ENCODE results near the gene KCNA3.

The KCNA3 gene

DNA sequence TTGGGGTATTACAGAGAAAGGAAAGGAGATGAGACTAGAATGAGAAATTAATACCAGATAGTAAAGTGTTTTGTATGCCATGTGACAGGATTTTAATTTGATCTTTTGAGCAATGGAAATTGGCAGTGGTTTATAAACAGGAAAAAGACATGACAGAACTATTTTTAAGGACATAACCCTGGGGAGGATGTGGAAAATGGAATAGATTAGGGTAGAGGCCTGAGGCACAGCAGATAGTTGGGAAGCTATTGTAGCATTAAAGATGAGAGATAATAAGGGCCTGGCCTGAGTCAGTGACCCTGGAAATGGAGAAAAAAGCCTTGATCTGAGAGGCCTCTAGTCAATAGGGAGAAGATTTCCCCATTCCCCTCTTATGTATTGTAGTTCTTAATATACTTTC, 22.1 kb upstream of the KCNA3 start (continued):
- TF ChIP-seq, protein P1, sequence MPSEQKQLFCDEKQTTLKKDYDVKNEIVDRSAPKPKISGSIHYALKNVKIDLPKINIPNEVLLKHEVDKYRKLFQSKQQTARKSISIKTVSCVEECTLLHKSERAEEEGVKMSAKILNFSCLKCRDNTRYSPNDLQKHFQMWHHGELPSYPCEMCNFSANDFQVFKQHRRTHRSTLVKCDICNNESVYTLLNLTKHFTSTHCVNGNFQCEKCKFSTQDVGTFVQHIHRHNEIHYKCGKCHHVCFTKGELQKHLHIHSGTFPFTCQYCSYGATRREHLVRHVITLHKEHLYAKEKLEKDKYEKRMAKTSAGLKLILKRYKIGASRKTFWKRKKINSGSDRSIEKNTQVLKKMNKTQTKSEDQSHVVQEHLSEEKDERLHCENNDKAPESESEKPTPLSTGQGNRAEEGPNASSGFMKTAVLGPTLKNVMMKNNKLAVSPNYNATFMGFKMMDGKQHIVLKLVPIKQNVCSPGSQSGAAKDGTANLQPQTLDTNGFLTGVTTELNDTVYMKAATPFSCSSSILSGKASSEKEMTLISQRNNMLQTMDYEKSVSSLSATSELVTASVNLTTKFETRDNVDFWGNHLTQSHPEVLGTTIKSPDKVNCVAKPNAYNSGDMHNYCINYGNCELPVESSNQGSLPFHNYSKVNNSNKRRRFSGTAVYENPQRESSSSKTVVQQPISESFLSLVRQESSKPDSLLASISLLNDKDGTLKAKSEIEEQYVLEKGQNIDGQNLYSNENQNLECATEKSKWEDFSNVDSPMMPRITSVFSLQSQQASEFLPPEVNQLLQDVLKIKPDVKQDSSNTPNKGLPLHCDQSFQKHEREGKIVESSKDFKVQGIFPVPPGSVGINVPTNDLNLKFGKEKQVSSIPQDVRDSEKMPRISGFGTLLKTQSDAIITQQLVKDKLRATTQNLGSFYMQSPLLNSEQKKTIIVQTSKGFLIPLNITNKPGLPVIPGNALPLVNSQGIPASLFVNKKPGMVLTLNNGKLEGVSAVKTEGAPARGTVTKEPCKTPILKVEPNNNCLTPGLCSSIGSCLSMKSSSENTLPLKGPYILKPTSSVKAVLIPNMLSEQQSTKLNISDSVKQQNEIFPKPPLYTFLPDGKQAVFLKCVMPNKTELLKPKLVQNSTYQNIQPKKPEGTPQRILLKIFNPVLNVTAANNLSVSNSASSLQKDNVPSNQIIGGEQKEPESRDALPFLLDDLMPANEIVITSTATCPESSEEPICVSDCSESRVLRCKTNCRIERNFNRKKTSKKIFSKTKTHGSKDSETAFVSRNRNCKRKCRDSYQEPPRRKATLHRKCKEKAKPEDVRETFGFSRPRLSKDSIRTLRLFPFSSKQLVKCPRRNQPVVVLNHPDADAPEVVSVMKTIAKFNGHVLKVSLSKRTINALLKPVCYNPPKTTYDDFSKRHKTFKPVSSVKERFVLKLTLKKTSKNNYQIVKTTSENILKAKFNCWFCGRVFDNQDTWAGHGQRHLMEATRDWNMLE (tag by site-specific recombination; conservative IDR thresholded peaks at IDR 0.05; ENCODE audit: low read depth) = no peak
- TF ChIP-seq ZNF10 (tag by site-specific recombination; IDR thresholded peaks at IDR 0.05) = no peak
- TF ChIP-seq ZNF791 (tag by site-specific recombination; IDR thresholded peaks at IDR 0.05) = no peak

DNA sequence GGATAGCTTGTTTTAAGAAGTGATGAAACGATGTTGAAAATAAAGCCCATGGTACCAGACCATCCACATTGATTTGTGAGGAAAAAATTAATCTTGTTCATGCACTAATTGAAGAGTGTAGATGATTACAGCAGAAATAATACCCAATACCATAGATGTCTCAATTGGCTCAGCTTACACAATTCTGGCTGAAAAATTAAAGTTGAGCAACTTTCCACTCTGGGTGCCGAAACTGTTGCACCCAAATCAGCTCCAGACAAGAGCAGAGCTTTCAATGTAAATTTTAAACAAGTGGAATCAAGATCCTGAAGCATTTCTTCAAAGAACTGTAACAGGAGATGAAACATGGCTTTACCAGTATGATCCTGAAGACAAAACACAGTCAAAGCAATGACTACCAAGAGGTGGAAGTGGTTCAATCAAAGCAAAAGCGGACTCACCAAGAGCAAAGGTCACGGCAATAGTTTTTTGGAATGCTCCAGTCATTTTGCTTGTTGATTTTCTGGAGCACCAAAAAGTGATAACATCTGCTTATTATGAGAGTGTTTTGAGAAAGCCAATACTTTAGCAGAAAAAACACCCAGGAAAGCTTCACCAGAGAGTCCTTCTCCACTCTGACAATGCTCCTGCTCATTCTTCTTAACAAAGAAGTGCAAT, 16.1 kb upstream of the KCNA3 start:
- CTCF ChIA-PET = interaction anchor here (0.6 kb wide), 1 partner anchor 507 kb away, joined by 3 read pairs; no protein-coding TSS in a partner anchor
- H3K9me3 ChIP-seq (ENCODE audit: control insufficient read depth, insufficient read depth, low read depth, low read length) = no peaks in the 10 kb centered on the region
- no peaks in the 10 kb centered on the region for H3K4me1 ChIP-seq (ENCODE audit: control insufficient read depth, insufficient read depth, low read length)
- TF ChIP-seq, protein P2, sequence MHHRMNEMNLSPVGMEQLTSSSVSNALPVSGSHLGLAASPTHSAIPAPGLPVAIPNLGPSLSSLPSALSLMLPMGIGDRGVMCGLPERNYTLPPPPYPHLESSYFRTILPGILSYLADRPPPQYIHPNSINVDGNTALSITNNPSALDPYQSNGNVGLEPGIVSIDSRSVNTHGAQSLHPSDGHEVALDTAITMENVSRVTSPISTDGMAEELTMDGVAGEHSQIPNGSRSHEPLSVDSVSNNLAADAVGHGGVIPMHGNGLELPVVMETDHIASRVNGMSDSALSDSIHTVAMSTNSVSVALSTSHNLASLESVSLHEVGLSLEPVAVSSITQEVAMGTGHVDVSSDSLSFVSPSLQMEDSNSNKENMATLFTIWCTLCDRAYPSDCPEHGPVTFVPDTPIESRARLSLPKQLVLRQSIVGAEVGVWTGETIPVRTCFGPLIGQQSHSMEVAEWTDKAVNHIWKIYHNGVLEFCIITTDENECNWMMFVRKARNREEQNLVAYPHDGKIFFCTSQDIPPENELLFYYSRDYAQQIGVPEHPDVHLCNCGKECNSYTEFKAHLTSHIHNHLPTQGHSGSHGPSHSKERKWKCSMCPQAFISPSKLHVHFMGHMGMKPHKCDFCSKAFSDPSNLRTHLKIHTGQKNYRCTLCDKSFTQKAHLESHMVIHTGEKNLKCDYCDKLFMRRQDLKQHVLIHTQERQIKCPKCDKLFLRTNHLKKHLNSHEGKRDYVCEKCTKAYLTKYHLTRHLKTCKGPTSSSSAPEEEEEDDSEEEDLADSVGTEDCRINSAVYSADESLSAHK (tag by site-specific recombination; IDR thresholded peaks at IDR 0.05) = no peak
- TF ChIP-seq ZNF785 (tag by site-specific recombination; IDR thresholded peaks at IDR 0.05) = no peak
- TF ChIP-seq SP2 (tag by site-specific recombination; IDR thresholded peaks at IDR 0.05) = no peak
- TF ChIP-seq ZNF335 (tag by site-specific recombination; conservative IDR thresholded peaks at IDR 0.05) = no peak
- no peak for TF ChIP-seq ZNF837 (tag by site-specific recombination; IDR thresholded peaks at IDR 0.05)
- TF ChIP-seq, protein P3, sequence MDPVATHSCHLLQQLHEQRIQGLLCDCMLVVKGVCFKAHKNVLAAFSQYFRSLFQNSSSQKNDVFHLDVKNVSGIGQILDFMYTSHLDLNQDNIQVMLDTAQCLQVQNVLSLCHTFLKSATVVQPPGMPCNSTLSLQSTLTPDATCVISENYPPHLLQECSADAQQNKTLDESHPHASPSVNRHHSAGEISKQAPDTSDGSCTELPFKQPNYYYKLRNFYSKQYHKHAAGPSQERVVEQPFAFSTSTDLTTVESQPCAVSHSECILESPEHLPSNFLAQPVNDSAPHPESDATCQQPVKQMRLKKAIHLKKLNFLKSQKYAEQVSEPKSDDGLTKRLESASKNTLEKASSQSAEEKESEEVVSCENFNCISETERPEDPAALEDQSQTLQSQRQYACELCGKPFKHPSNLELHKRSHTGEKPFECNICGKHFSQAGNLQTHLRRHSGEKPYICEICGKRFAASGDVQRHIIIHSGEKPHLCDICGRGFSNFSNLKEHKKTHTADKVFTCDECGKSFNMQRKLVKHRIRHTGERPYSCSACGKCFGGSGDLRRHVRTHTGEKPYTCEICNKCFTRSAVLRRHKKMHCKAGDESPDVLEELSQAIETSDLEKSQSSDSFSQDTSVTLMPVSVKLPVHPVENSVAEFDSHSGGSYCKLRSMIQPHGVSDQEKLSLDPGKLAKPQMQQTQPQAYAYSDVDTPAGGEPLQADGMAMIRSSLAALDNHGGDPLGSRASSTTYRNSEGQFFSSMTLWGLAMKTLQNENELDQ (tag by site-specific recombination; IDR thresholded peaks at IDR 0.05; ENCODE audit: low read depth) = no peak
- no peak for TF ChIP-seq ZNF777 (tag by site-specific recombination; IDR thresholded peaks at IDR 0.05; ENCODE audit: borderline replicate concordance)
- TF ChIP-seq SCRT1 (tag by site-specific recombination; IDR thresholded peaks at IDR 0.05; ENCODE audit: borderline replicate concordance) = no peak
- no peak for TF ChIP-seq KLF8 (tag by site-specific recombination; IDR thresholded peaks at IDR 0.05)
- no peak for TF ChIP-seq ZNF311 (tag by site-specific recombination; IDR thresholded peaks at IDR 0.05; ENCODE audit: borderline replicate concordance)
- TF ChIP-seq ZNF555 (tag by site-specific recombination; conservative IDR thresholded peaks at IDR 0.05) = no peak
- no peak for TF ChIP-seq HOXA7 (CRISPR knock-in tag; IDR thresholded peaks at IDR 0.05; ENCODE audit: borderline replicate concordance)
- TF ChIP-seq ZBTB20 (tag by site-specific recombination; IDR thresholded peaks at IDR 0.05) = no peak
- TF ChIP-seq ZNF132 (tag by site-specific recombination; IDR thresholded peaks at IDR 0.05; ENCODE audit: borderline replicate concordance) = no peak
- TF ChIP-seq ZNF843 (tag by site-specific recombination; IDR thresholded peaks at IDR 0.05) = no peak
- no peak for TF ChIP-seq ZNF571 (tag by site-specific recombination; IDR thresholded peaks at IDR 0.05)
- no peak for TF ChIP-seq HOXD13 (CRISPR knock-in tag; IDR thresholded peaks at IDR 0.05; ENCODE audit: borderline replicate concordance)
- no peak for TF ChIP-seq ZNF530 (tag by site-specific recombination; IDR thresholded peaks at IDR 0.05; ENCODE audit: low read depth)
- no peak for TF ChIP-seq ZBTB21 (tag by site-specific recombination; IDR thresholded peaks at IDR 0.05)
- TF ChIP-seq ZNF529 (tag by site-specific recombination; IDR thresholded peaks at IDR 0.05; ENCODE audit: insufficient replicate concordance) = no peak
- H3K36me3 ChIP-seq (ENCODE audit: control insufficient read depth in 2 of 2, insufficient read depth in 1 of 2, low read length in 2 of 2) = no peaks in the 10 kb centered on the region
- no peak overlapping the region for H3K27ac ChIP-seq (ENCODE audit: extremely low read depth, low read depth, low read length)
- no peak overlapping the region for H3K4me3 ChIP-seq (ENCODE audit: low read depth, low read length)
- POLR2A ChIA-PET = no interaction called here
